LNCaP clone FGC (cell line): ENCODE measurements around the gene KCNA2.

Source experiments
- DNase-seq: peaks from one replicate; pipeline ENCODE4 v3.0.0-alpha.2; 2011; ENCODE audit warnings: low read depth
- H3K4me3 ChIP-seq: 2 replicates; pipeline ENCODE4 v1.5.1; 2011; ENCODE audit warnings: mild to moderate bottlenecking, low read depth, low read length, control low read depth
- CTCF ChIP-seq: IDR thresholded peaks from 2 replicates; pipeline ENCODE4 v1.5.1; 2012; ENCODE audit warnings: mild to moderate bottlenecking; ENCODE audit not compliant: control insufficient read depth, insufficient read depth; ENCODE audit errors: extremely low read depth

KCNA2 gene

GRCh38 chr1:110548381-110548780 lies 57.8 kb downstream of the KCNA2 start:
- peak; percentile 53 for TF ChIP-seq CTCF
- DNase-seq, result no peak
- no peak overlapping the region for H3K4me3 ChIP-seq

- TF ChIP-seq CTCF, result no peak
- DNase-seq, result no peak
- no peak overlapping the region for H3K4me3 ChIP-seq
Observed at GRCh38 chr1:110547017-110547416, 59.1 kb downstream of the KCNA2 start.

- H3K4me3 ChIP-seq, result no peak overlapping the region
- no peak for DNase-seq
- TF ChIP-seq CTCF, result no peak
Observed at GRCh38 chr1:110545492-110545891, 60.7 kb downstream of the KCNA2 start.

GRCh38 chr1:110544753-110545152 lies 61.4 kb downstream of the KCNA2 start:
- no peak for DNase-seq
- no peak overlapping the region for H3K4me3 ChIP-seq
- no peak for TF ChIP-seq CTCF
